NAMALWA (cell line): ENCODE data around the gene HECTD2.
A peak's percentile ranks its signal among the peaks of the same experiment; 100 is the strongest.
"Not testable (repeated sequence)": the region's sequence is repeated elsewhere in the genome, so short reads cannot be mapped to it uniquely, and the experiment has no call there.

Source experiments
- DNase-seq: peaks from one replicate; pipeline ENCODE4 v3.0.0-alpha.2; 2015; ENCODE audit warnings: low spot score

The HECTD2 gene

DNA sequence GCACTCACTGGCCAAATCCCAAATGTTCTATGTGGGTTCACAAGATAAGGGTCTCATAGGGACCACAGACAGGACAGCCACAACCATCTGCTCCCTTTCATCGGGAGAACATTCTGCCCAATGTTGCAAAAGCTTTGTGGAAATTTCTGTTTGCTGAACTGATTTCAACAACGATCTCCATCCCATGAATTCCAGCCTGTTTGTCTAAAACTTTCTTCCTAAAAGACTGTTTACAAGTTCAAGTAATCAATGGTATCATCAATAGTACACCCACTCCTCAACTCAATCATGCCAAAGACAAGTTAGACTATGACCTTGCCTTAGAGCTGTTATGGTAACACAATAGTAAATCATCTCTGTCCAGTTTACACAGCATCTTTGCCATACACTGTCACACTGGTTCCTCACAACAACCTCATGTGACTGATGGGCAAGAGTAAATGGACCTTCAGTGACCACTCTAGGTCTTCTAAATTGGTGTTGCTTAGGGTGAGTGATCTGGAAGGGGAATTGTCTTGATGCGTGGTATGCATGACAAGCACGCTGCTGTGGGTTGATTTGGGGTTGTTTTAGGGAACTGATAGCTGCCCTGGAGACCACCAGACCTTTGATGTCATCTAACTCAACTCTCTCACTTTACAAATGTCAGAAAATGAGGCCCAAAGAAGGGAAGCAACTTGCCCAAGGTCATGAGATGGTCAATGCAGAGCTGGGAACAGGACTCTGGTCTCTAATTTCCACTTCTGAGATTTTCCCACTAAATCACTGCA is 127.7 kb downstream of the HECTD2 start:
- DNase-seq: no peak

DNA sequence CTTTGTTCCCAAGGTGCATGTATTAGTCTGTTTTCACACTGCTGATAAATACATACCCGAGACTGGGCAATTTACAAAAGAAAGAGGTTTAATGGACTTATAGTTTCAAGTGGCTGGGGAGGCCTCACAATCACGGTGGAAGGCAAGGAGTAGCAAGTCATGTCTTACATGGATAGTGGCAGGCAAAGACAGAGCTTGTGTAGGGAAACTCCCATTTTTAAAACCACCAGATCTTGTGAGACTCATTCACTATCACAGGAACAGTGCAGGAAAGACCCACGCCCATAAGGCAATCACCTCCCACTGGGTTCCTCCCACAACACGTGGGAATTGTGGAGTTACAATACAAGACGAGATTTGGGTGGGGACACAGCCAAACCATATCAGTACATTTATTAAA is 129.8 kb downstream of the HECTD2 start:
- DNase-seq: no peak

DNA sequence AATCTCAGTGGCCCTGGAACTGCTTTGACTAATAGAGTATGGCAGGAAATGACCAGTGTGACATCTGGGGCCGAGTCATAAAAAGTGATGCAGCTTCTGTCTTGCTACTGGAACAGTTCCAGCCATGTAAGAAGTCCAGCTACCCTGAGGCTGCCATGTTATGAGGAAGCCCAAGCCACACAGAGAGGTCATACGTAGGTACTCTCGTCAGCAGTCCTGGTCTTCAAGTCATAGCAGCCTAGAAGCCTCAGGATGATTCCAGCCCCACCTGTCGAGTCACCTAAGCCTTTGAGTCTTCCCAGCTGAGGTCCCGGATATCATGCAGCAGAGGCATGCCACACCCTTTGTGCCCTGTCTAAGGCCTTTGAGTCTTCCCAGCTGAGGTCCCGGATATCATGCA is 130.6 kb downstream of the HECTD2 start:
- DNase-seq: no peak

DNA sequence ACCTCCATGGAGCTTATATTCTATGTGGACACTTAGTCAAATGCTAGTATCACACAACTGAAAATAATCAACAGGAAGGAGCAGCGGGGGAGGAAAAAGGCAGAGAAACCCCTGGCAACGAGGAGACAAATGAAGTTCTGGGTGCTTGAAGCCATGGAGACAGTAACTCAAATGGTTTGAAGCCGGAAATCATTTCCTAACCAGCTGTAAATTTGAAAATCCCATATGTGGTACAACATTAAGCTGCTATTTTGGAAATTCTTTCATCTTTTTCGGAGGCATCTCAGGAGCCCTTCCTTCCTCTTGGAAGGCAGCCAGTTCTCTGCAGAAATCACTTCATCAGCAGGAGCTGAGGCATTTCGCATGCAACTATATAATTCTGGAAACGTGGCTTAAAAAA is 131.3 kb downstream of the HECTD2 start:
- no peak for DNase-seq

DNA sequence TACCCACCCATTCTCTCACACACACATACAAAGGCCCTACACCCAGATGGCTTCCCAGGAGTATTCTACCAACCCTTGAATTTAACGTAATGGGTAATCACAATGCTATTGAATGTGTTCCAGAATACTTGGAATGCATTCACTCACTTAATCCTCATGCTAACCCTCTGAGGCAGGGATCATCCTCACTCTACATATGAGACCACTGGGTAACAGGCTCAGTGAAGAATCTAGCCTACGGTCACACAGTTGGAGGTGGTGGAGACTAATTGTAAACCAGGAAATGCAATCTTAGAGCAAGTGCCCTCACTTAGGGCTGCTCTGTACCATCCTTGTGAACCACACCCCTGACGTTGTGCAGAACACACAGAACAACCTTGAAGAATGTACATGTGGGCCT is 135.2 kb downstream of the HECTD2 start:
- no peak for DNase-seq

DNA sequence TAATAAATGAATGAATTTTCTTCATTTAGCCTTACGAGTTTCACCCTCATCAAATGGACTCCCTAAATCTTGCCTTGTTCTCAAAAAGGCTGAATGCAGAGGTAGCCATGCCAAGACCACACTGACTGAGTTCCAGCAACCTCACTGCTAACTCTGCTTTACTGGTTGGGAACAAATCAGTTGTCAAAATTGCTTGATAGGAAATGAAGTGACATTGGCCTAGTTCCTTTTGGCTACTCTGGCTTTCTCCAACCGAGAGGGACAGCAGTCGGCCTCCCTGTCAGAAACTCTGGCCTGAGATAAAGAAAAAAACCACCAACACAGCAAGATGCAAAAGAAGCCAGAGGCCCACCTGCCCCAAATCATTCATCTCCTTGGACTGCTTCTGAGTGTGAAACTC is 135.7 kb downstream of the HECTD2 start:
- DNase-seq: no peak

DNA sequence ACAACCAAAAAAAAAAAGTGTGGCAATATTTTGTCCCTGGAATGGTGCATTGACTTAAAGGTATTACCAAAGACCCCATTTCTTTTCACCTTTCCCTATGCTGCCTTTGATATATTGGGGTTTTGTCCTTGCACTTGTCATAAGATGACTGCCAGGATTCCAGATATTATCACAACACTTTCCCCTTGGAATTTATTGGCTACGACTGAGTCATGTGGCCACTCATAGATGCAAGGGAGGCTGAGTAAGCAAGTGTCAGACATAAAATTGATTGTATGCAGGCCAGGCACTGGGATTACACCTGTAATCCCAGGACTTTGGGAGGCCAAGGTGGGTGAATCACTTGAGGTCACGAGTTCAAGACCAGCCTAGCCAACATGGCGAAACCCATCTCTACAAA is 139.1 kb downstream of the HECTD2 start:
- no peak for DNase-seq

DNA sequence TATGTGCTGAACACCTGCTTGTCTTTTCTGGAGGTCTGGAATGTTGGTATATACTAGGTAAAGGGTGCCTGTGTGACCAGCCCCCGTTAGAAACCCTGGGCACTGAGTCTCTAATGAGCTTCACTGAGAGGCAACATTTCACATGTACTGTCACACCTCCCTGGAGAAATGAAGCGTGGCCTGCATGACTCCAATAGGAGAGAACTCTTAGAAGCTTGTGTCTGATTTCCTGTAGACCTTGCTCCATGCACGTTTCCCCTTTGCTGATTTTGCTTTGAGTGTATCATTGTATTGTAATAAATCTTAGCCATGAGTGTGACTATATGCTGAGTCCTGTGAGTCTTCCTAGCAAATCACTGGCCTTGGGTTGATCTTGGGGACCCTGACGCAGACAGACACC is 139.9 kb downstream of the HECTD2 start:
- DNase-seq: no peak

DNA sequence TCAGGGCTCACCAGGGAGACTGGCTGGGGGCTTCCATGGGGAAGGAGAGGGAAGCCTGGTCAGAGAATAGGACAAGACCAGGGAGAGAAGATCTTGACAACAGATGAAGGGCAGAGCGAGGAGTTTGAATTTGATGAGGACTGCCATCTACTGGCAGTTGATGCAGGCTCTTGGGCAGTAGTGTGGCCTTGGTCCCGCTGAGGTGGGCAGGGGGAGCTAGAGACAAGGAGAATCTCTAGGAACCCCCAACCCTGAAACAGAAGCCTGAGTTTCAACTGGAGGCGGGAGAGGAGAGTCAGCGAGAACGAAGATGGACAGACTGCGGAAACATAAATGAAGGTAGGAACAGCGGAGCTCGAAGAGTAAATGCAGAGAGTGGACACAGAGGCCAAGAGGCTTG is 141.7 kb downstream of the HECTD2 start:
- peak; percentile 22 for DNase-seq

DNA sequence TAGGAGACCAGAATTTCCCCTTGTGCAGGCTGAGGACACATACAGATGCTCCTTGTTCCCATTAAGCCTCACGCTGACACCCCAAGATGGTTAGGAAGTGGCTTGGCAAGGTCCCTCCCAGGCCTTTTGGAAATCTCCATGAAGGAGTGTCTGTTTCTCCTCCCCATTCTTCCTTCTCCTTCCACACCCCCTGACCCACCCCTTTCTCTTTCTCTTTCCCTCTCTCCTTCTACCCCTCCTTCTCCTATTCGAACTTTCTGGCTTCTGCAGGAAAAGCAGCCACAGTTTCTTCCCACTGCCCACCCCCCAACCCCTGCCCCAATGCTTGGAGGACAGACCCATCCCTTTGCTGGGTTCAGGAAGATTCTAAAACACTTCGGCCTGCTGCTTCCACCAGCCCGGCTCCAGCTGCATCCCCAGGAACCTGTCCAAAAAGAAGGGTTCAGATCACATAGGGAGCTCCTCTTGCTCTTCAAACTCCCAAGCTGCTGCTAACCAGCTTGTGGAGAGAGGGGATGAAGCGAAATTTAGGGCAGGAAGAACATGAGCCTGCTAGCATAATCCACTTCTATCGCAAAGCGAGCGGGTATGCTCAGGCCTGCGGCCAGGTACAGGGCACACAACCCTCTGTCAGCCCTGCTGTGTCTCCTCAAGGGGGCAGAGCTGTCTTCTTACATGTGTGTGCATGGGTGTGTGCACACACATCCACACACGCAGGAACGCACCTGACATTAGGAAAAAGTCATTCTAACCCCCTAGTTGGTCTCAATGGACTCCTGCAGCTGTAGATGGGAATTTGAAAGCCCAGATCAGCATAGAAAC is 142.3 kb downstream of the HECTD2 start:
- DNase-seq: peak; percentile 4

DNA sequence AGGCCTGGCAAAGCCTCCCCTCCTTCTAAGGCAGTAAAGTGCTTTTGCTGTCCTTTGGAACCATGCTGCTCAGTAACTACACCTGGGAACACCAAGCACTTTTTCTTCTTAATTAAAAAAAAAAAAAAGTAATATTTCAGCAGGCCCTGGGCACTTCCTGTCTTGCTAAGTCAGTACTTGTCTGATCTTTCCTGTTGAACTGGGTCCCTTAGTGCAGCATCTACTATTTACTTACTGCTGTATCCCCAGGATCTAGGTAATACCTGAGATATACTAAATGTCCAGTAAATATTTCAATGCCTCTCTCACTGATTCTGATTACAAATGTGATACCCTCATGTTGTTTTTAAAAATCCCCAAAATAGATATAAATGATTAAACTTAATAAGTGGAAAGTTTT is 145.3 kb downstream of the HECTD2 start:
- no peak for DNase-seq

DNA sequence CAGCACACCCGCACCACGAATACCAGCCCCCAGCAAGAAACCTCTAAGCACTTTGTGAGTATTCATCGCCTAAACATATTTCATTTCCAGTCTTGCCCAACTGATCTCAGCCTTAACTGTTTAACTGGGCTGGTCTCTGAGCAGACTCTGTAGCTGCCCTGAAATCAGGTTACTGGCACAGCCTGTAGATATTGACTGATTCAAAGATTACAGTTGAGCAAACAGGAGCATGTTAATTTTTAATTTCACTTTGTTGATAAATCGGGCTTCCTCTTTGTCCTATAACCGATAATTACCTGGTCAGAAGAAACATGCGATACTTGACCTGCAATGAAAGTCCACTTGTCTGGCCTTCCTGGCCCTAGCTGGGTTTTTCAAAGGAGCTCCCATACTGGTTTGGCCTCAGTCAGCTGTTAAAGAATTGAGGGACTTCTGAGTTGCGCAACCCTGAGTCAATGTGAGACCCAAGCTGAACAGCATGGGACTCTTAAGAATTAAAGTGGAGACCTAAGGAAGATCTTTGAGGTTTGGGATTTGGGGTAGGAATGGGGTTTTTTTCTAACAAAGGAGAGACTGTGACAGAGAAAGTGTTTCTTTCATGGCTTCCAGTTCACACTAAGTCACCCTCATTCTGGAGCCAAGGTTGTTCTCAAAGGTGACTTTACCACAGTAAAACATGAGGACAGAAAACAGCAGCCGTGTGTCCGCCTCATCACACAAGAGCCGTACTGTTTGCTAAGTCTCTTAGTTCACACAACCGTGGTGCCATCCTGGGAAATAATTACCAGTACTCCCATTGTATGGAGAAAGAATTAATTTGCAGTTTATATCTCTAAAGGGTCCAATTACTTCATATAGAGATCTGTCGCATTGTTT is 146.8 kb downstream of the HECTD2 start:
- DNase-seq: no peak

DNA sequence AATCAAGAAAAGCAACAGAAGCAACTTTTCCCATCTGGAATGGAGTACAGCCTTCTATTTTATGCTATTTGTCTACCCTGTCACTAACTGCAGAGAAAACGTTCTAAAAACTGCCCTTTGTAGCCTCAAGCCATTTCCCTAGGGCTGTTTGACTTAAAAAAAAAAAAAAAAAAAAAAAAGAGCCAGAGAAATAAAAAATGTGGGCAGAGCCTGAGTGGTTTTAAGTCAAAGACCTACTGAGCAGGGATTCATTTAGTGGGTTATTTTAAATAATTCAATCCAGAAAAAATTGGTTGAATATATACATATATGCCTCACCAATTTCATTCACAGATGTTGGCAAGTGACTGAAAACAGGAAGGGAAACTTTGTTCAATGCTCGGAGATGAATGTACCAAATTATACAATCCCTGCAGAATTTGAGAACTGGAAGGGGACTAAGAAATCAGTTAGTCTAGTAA is 147.5 kb downstream of the HECTD2 start:
- peak; percentile 22 for DNase-seq

DNA sequence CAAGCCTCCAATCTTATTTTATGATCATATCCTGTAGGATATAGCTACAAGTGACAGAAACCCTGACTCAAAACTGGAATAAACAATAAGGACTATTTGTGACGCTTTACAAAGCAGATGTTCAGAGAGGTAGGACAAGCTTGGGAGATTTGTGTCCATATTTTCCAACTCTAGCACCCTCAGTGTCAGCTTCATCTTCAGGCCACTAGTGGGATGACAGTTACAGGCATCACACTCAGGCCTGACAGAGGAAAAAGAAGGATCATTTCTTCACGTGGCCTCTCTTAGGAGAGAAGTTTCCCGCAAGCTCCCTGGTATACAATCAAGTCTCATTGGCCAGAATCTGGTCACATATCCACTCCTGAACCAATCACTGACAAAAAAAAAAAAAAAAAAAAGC is 148.3 kb downstream of the HECTD2 start:
- DNase-seq: no peak

DNA sequence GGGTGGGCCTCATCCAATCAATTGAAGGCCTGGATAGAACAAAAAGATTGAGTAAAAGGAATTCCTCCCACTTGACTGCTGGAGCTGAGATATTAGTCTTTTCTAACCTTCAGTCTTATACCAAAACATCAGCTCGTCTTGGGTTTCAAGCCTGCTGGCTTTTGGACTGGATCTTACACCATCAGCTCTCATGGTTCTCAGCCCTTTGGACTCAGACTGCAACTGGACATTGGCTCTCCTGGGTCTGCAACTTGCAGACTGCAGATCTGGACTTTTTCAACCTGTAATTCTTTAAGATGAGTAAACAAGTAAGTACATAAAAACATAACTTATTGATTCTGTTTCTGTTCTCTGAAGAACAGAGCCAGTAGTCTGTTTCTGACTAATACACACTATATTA is 149.0 kb downstream of the HECTD2 start:
- no peak for DNase-seq

DNA sequence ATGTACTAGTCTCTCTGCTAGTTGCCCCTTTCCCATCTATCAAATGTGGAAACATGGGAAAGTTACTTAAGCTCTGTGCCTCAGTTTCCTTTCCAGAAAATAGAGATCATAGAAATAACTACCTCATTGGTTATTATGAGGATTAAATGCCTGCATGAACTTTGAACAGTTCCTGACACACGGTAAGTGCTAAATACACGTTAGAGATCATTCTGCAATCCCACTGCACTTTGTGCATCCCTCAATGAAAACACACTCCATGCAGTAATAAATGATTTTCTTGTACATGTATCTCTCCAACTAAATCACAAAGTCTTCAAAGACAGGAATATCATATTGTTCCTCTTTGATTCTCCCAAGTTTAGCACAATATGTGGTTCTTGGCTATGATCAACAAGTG is 149.6 kb downstream of the HECTD2 start:
- DNase-seq: no peak

DNA sequence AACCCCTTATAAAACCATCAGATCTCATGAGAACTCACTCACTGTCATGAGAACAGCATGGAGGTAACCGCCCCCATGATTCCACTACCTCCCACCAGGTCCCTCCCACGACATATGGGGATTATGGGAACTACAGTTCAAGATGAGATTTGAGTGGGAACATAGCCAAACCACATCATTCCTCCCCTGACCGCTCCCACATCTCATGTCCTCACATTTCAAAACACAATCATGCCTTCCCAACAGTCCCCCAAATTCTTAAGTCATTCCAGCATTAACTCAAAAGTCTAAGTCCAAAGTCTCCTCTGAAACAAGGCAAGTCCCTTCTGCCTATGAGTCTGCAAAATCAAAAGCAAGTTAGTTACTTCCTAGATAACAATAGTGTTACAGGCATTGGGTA is 150.7 kb downstream of the HECTD2 start:
- not testable (repeated sequence) for DNase-seq

DNA sequence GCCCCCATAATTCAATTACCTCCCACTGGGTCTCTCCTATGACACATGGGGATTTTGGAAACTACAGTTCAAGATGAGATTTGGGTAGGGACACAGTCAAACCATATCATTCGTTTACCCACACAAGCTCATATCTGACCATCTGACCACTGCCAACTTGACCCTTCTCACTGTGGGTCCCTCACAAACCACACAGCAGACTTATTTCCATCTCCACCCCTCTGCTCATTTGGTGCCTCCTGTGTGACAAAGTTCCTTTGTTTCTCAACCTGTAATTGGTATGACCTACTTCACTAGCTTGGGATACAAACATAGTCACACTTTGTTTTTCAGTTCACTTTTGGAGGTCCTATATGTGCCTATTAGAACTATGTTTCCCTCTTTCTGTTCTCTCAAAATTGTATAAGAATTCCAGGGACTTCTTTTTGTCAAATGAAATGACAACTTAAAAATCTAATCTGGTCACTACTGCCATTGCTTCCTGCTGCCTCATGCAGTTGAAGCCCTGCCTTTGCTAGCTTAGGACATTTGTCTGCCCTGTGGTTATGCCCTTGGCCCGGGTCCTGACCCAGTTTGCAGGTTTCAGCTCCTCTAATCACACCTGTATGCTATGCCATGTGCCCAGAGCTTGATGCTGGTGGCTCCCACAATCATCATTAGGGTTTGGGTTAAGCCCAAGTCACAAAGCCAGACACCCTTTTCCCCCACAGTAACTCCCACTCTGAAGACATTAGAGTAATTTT is 152.9 kb downstream of the HECTD2 start:
- no peak for DNase-seq

DNA sequence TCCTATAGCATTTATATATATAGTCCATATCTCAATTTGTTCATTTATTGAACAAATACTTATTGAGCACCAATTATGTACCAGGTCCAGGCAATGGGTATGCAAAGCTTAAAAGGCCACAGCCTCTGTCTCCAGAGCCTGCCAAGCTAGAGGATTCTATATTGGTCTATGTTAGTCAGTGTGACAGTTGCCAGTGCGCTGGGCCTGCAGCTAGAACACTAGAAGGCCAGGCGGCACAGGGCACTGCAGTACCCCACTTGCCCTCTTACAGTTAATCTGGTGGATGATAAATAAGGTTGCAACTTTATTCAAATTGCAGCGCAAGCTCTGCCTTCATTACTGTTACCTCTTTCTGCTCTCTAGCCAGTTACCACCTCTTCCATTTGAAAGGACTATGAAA is 153.9 kb downstream of the HECTD2 start:
- no peak for DNase-seq
